Measurements from ENCODE around the gene ABLIM1. TPM values are rescaled to one million over a fixed set of nuclear protein-coding genes. Genes with fewer than 3 reads are reported as not detected.

ABLIM1 gene
- total and polyA plus RNA-seq, 8 donors, result 28.1 to 276 (median 92.9) TPM

GRCh38 chr10:114638821-114639625 lies 19.1 kb downstream of the ABLIM1 start:
- peaks cover 6 to 21% (median 19%) of the 10 kb centered on the region in 4 donors for H3K4me1 ChIP-seq
- H3K36me3 ChIP-seq, result no peaks in the 10 kb centered on the region
- no peaks in the 10 kb centered on the region for H3K27me3 ChIP-seq
- H3K27ac ChIP-seq, result no peak overlapping the region
- no peak overlapping the region for H3K4me3 ChIP-seq
- WGBS, 5 donors, result 65 to 75% (median 74%) methylated on average over 7 to 8 of the region's 8 CpGs
- H3K9me3 ChIP-seq, result no peaks in the 10 kb centered on the region
- intact Hi-C loops (cut with DNase I; ENCODE audit: low total_unique reads), result no loop called here
- no peak for DNase-seq
- no peak for TF ChIP-seq POLR2A (IDR thresholded peaks at IDR 0.05)
- no peak for TF ChIP-seq EP300 (IDR thresholded peaks at IDR 0.05)
- no peak for TF ChIP-seq CTCF (IDR thresholded peaks at IDR 0.05)
- TF ChIP-seq POLR2AphosphoS5 (IDR thresholded peaks at IDR 0.05), result no peak

DNA sequence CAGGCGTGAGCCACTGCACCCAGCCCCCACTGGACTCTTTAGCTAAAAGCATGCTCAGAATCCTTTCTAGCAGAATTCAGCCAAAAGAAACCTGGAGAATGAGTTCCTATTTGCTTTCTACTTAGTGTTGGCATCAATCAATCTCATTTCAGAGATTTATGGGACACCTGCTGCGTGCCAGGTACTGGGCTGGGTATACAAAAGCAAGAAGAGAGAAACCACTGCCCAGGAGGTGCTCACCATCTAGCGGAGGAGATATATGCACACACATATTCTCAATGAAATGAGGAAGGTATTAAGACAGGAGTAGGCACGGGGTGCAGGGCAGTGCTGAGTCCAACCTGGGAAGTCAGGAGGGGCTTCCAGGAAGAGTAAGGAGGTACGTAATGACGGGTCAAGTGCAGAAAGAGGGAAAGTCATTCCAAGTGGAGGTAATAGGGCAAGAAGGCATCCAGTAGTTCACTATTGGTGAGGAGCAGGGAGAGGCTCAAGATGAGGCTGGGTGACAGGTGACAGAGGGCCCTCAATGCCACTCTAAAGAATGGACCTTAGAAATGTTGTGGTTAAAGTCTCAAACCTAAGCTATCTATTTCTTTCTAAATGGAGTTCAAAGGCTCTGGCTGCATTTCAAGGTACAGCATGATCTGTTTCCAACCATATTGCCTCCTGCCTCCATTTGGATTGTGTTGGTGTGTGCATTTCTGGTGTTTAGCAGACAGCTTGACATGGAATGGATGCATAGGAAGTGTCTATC lies 22.1 kb downstream of the ABLIM1 start:
- Histone ChIP-seq H3K36me3 (no peaks in the 10 kb centered on the region), H3K27ac (peak overlapping the region in 2 of 5 donors; percentile 4 to 65), H3K4me1 (peaks cover 33 to 51% (median 44%) of the 10 kb centered on the region in 4 donors), H3K4me3 (no peak overlapping the region), H3K27me3 (peaks cover 0 to 20% (median 3%) of the 10 kb centered on the region in 3 donors), H3K9me3 (no peaks in the 10 kb centered on the region)
- intact Hi-C loops (cut with DNase I; ENCODE audit: low total_unique reads), result no loop called here
- DNase-seq, result peak in 1 of 2 donors; percentile 64
- no peak for TF ChIP-seq EP300 (IDR thresholded peaks at IDR 0.05)
- no peak for TF ChIP-seq CTCF (IDR thresholded peaks at IDR 0.05)
- TF ChIP-seq POLR2AphosphoS5 (IDR thresholded peaks at IDR 0.05), result no peak
- TF ChIP-seq POLR2A (IDR thresholded peaks at IDR 0.05), result no peak
- 49 to 73% (median 54%) methylated on average over 6 of the region's 6 CpGs for WGBS, 5 donors

GRCh38 chr10:114635101-114635500 lies 23.0 kb downstream of the ABLIM1 start:
- peaks cover 33 to 60% (median 47%) of the 10 kb centered on the region in 4 donors for H3K4me1 ChIP-seq

More at GRCh38 chr10:114635101-114635500, 23.0 kb downstream of the ABLIM1 start:
- 39 to 51% (median 45%) methylated on average over 7 of the region's 7 CpGs for WGBS, 5 donors
- intact Hi-C loops (cut with DNase I; ENCODE audit: low total_unique reads), result no loop called here
- DNase-seq, result peak in 1 of 2 donors; percentile 38
- Histone ChIP-seq H3K9me3 (no peaks in the 10 kb centered on the region), H3K27ac (peak overlapping the region in 4 of 5 donors; percentile 4 to 65 (median 32)), H3K36me3 (no peaks in the 10 kb centered on the region), H3K4me3 (no peak overlapping the region), H3K27me3 (peaks cover 0 to 20% (median 3%) of the 10 kb centered on the region in 3 donors)
- no peak for TF ChIP-seq POLR2AphosphoS5 (IDR thresholded peaks at IDR 0.05)
- no peak for TF ChIP-seq CTCF (IDR thresholded peaks at IDR 0.05)
- no peak for TF ChIP-seq EP300 (IDR thresholded peaks at IDR 0.05)
- no peak for TF ChIP-seq POLR2A (IDR thresholded peaks at IDR 0.05)
